HG02759 (cell line): ENCODE measurements around the gene SAP130.

ENCODE experiments used
- ATAC-seq: cut with Tn5 transposase; IDR thresholded peaks from one replicate; pipeline ENCODE4 v1.9.1; 2021; ENCODE audit warnings: mild to moderate bottlenecking, moderate library complexity; ENCODE audit not compliant: unreplicated experiment

SAP130 gene

DNA sequence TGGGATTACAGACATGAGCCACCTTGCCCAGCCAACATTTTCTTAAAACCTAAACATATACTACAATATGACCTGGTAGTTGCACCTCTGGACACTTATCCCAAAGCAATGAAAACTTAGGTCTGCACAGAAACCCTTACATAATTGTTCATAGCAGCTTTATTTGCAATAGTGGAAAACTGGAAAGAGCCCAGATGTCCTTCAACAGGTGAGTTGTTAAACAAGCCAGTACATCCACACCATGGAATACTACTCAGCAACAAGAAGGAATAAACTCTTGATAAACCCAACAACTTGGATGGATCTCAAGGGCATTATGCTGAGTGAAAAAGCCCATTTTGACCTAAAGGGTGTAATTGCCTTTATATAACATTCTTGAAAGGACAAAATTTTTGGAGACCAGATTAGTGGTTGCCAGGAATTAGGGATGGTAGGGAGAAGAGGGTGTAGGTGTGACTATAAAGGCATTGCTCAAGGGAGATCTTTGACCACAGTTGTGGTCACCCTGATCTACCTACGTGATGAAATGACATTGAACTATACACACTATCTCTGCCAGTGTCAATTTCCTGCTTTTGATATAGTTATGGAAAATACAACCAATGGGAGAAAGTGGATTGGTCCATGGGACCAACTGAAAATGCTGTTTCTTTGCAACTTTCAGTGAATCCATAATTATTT, 130.2 kb downstream of the SAP130 start:
- ATAC-seq: no peak

DNA sequence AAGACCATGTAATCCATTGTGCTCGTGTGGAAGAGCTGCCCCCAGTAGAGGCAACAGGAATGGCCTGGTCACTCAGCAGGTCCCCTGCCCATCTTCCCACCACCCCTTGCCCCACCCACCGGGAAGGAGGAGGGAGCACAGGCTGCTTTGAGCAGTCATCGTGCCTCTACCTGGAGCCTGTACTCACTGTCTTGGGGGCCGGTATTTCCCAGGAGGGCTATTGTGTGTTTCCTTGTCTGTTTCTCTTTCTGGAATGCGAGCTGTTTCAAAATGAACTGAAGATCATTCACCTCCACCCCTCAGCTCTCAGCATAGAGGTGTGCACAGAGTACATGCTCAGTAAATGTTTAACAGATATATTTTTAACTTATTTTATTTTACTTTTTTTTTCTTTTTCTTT, 134.4 kb downstream of the SAP130 start:
- no peak for ATAC-seq

DNA sequence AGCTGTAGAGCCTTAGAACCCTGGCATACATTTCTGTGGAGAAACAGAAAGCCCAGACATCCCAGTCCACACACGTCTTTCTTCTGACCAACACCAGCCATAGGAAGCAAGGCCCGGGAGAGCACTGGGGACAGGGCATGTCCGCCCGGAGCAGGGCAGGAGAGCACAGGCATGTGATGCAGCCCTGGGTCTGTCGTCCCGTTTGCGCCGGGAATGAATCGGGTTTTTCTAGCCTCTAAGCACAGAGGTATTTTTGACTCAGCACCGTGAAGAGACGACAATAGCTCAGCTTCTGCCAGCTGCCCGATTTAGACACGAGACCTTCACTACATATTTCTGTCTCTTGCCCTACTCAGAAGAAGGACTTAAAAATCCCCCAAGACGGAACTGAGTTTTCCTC, 134.8 kb downstream of the SAP130 start:
- no peak for ATAC-seq

DNA sequence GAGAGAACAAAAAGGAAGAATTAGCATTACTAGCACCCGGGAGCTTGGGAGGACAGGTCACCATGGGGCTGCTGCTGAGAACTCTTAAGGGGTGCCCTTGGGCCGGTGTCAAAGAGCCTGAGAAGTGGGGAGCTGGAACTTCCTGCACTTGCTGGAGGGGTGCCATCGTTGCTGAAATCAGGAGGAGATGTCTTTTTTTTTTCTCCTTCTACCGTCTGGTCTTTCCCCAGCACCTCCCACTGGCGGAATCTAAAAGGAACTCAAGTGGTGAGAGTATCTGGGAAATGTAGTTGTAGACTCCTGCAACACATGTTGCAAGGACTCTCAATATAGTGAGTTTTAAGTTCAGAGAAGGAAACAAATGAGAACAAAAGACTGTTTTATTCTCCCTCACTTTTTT, 136.0 kb downstream of the SAP130 start:
- ATAC-seq: no peak
